Calu3 (cell line): ENCODE results near the gene STIM2. TPM values are rescaled to one million over a fixed set of nuclear protein-coding genes. Genes with fewer than 3 reads are reported as not detected.
A peak's percentile ranks its signal among the peaks of the same experiment; 100 is the strongest.

ENCODE experiments used
- BruUV-seq: library from RNA; stranded (reverse); fragments of 400-500 nt; replicated peaks from 2 replicates; lab custom pipeline; 2021; lab: Mats Ljungman, UMichigan
- CTCF ChIA-PET: fragments of 300-600 bp; sonication (Branson Sonifier 250); formaldehyde crosslinking; loops from one replicate; lab custom pipeline; 2022; ENCODE audit warnings: antibody characterized with exemption; lab: Charles Lee
- DNase-seq: peaks from one replicate; pipeline ENCODE4 v3.0.0; 2022
- H3K27ac Mint-ChIP-seq: one replicate; pipeline ENCODE4 v1.8.0; 2022; ENCODE audit warnings: mixed read lengths; ENCODE audit not compliant: unreplicated experiment
- H3K27me3 Mint-ChIP-seq: one replicate; pipeline ENCODE4 v1.8.0; 2022; ENCODE audit warnings: mixed read lengths; ENCODE audit not compliant: unreplicated experiment
- H3K36me3 Mint-ChIP-seq: one replicate; pipeline ENCODE4 v1.8.0; 2022; ENCODE audit warnings: mild to moderate bottlenecking, moderate library complexity, mixed read lengths; ENCODE audit not compliant: insufficient read depth, unreplicated experiment
- H3K4me1 Mint-ChIP-seq: one replicate; pipeline ENCODE4 v1.8.0; 2022; ENCODE audit warnings: mild to moderate bottlenecking, low read depth, mixed read lengths; ENCODE audit not compliant: unreplicated experiment
- H3K4me3 Mint-ChIP-seq: one replicate; pipeline ENCODE4 v1.8.0; 2022; ENCODE audit warnings: mild to moderate bottlenecking, low read depth, moderate library complexity, mixed read lengths; ENCODE audit not compliant: unreplicated experiment
- H3K9me3 Mint-ChIP-seq: one replicate; pipeline ENCODE4 v1.8.0; 2022; ENCODE audit warnings: low read depth, mixed read lengths; ENCODE audit not compliant: unreplicated experiment
- intact Hi-C: fragments of 100-400 bp; cut with micrococcal nuclease; formaldehyde crosslinking; loops from one replicate; pipeline ENCODE4 v1.10.0; 2022; ENCODE audit not compliant: unreplicated experiment
- total RNA-seq: library from RNA; stranded (reverse); gene quantifications from 2 replicates; pipeline ENCODE4 v1.2.3, GENCODE V29; 2022
- TF ChIP-seq, protein P1 (sequence below): fragments of 200-600 bp; IDR thresholded peaks from one replicate; pipeline ENCODE4 v1.8.0; 2022; ENCODE audit warnings: antibody characterized with exemption; ENCODE audit not compliant: unreplicated experiment

STIM2 gene
- total RNA-seq, 1 experiment from 2014 or later, result 24.2 TPM

GRCh38 chr4:27009539-27009938 lies 148.9 kb downstream of the STIM2 start:
- intact Hi-C loops, result loop anchor here (10.0 kb wide), 1 partner anchor 285 kb away; no protein-coding TSS in a partner anchor

GRCh38 chr4:27010334-27010940 lies 149.8 kb downstream of the STIM2 start:
- H3K4me3 Mint-ChIP-seq, result no peak overlapping the region
- CTCF ChIA-PET, result interaction anchor here (0.6 kb wide), 1 partner anchor 11 kb away, joined by 3 read pairs; no protein-coding TSS in a partner anchor
- no peaks in the 10 kb centered on the region for H3K27me3 Mint-ChIP-seq
- BruUV-seq, result no TSS peak
- H3K27ac Mint-ChIP-seq, result no peak overlapping the region
- no peaks in the 10 kb centered on the region for H3K9me3 Mint-ChIP-seq
- peaks cover 14% of the 10 kb centered on the region for H3K4me1 Mint-ChIP-seq
- no peaks in the 10 kb centered on the region for H3K36me3 Mint-ChIP-seq
- TF ChIP-seq, protein P1, sequence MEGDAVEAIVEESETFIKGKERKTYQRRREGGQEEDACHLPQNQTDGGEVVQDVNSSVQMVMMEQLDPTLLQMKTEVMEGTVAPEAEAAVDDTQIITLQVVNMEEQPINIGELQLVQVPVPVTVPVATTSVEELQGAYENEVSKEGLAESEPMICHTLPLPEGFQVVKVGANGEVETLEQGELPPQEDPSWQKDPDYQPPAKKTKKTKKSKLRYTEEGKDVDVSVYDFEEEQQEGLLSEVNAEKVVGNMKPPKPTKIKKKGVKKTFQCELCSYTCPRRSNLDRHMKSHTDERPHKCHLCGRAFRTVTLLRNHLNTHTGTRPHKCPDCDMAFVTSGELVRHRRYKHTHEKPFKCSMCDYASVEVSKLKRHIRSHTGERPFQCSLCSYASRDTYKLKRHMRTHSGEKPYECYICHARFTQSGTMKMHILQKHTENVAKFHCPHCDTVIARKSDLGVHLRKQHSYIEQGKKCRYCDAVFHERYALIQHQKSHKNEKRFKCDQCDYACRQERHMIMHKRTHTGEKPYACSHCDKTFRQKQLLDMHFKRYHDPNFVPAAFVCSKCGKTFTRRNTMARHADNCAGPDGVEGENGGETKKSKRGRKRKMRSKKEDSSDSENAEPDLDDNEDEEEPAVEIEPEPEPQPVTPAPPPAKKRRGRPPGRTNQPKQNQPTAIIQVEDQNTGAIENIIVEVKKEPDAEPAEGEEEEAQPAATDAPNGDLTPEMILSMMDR, result peak; percentile 53
- peak; percentile 59 for DNase-seq
- intact Hi-C loops, result loop anchor here (2.0 to 10.0 kb wide), 3 partner anchors 148 to 552 kb away; no protein-coding TSS in a partner anchor

More at GRCh38 chr4:27009539-27009938, 148.9 kb downstream of the STIM2 start:
- H3K9me3 Mint-ChIP-seq, result no peaks in the 10 kb centered on the region
- no peak for DNase-seq
- no peak overlapping the region for H3K27ac Mint-ChIP-seq
- TF ChIP-seq, protein P1, result no peak
- CTCF ChIA-PET, result interaction anchor here (0.6 kb wide), 1 partner anchor 11 kb away, joined by 3 read pairs; no protein-coding TSS in a partner anchor
- BruUV-seq, result no TSS peak
- no peak overlapping the region for H3K4me3 Mint-ChIP-seq
- peaks cover 14% of the 10 kb centered on the region for H3K4me1 Mint-ChIP-seq
- no peaks in the 10 kb centered on the region for H3K27me3 Mint-ChIP-seq
- no peaks in the 10 kb centered on the region for H3K36me3 Mint-ChIP-seq

GRCh38 chr4:27011401-27011800 lies 150.8 kb downstream of the STIM2 start:
- TF ChIP-seq, protein P1, result no peak
- Mint-ChIP-seq H3K27me3 (no peaks in the 10 kb centered on the region), H3K9me3 (no peaks in the 10 kb centered on the region), H3K27ac (peak overlapping the region; percentile 65), H3K4me3 (no peak overlapping the region), H3K36me3 (no peaks in the 10 kb centered on the region), H3K4me1 (peaks cover 14% of the 10 kb centered on the region)
- CTCF ChIA-PET, result no interaction called here
- intact Hi-C loops, result loop anchor here (2.0 to 10.0 kb wide), 3 partner anchors 149 to 553 kb away; no protein-coding TSS in a partner anchor
- BruUV-seq, result no TSS peak
- no peak for DNase-seq

GRCh38 chr4:27013012-27013411 lies 152.4 kb downstream of the STIM2 start:
- no peaks in the 10 kb centered on the region for H3K36me3 Mint-ChIP-seq
- H3K4me3 Mint-ChIP-seq, result no peak overlapping the region
- peaks cover 14% of the 10 kb centered on the region for H3K4me1 Mint-ChIP-seq
- DNase-seq, result no peak
- H3K27me3 Mint-ChIP-seq, result no peaks in the 10 kb centered on the region
- intact Hi-C loops, result loop anchor here (10.0 kb wide), 1 partner anchor 268 kb away; no protein-coding TSS in a partner anchor
- CTCF ChIA-PET, result no interaction called here
- BruUV-seq, result no TSS peak
- H3K27ac Mint-ChIP-seq, result no peak overlapping the region
- TF ChIP-seq, protein P1, result no peak
- H3K9me3 Mint-ChIP-seq, result no peaks in the 10 kb centered on the region
